IMR-90 (cell line): ENCODE results near the gene CD28. TPM values are rescaled to one million over a fixed set of nuclear protein-coding genes. Genes with fewer than 3 reads are reported as not detected.

ENCODE experiments used
- ATAC-seq: fragments of 200-7000 bp; cut with Tn5 transposase; 2 replicates; pipeline ENCODE4 v1.9.1; 2020; ENCODE audit warnings: low read depth, mild to moderate bottlenecking, moderate library complexity
- BruUV-seq: library from RNA; stranded (reverse); fragments of 400-500 nt; replicated peaks from 2 replicates; lab custom pipeline; 2021; lab: Mats Ljungman, UMichigan
- CTCF ChIA-PET: fragments of 300-600 bp; formaldehyde crosslinking; extraction: SDS; loops from one replicate; lab custom pipeline; 2021; ENCODE audit warnings: antibody characterized with exemption; lab: Yijun Ruan, JAX
- POLR2A ChIA-PET: fragments of 300-600 bp; sonication (Branson Sonifier 250); formaldehyde crosslinking; loops from one replicate; lab custom pipeline; 2022; ENCODE audit warnings: antibody characterized with exemption; ENCODE audit not compliant: unreplicated experiment; lab: Charles Lee
- DNase-seq: peaks from one replicate; pipeline ENCODE4 v3.0.0; 2013
- H2AFZ ChIP-seq: replicated peaks from 2 replicates; pipeline ENCODE3; 2013; ENCODE audit warnings: low read length, mild to moderate bottlenecking; ENCODE audit not compliant: poor library complexity
- H2AK5ac ChIP-seq: 2 replicates; pipeline ENCODE4 v1.6.1; 2013; ENCODE audit warnings: low read depth, low read length, inconsistent platforms
- H2AK9ac ChIP-seq: replicated peaks from 2 replicates; pipeline ENCODE3; 2013; ENCODE audit warnings: mild to moderate bottlenecking, low read depth, low read length, moderate library complexity; ENCODE audit not compliant: poor library complexity
- H2BK120ac ChIP-seq: 2 replicates; pipeline ENCODE4 v1.6.1; 2013; ENCODE audit warnings: low read depth, low read length, inconsistent platforms
- H2BK15ac ChIP-seq: 3 replicates; pipeline ENCODE4 v1.6.1; 2013; ENCODE audit warnings: low read depth, low read length, inconsistent platforms
- H2BK20ac ChIP-seq: 2 replicates; pipeline ENCODE4 v1.6.1; 2013; ENCODE audit warnings: low read depth, mild to moderate bottlenecking, inconsistent platforms, low read length, moderate library complexity
- H2BK5ac ChIP-seq: 2 replicates; pipeline ENCODE4 v1.6.1; 2013; ENCODE audit warnings: mild to moderate bottlenecking, low read depth, low read length, inconsistent platforms; ENCODE audit not compliant: poor library complexity, severe bottlenecking
- H3K14ac ChIP-seq: replicated peaks from 2 replicates; pipeline ENCODE4 v1.6.1; 2013; ENCODE audit warnings: low read depth, low read length, inconsistent platforms
- H3K18ac ChIP-seq: 2 replicates; pipeline ENCODE4 v1.6.1; 2013; ENCODE audit warnings: low read depth, low read length, control low read depth
- H3K23ac ChIP-seq: 2 replicates; pipeline ENCODE4 v1.6.1; 2013; ENCODE audit warnings: low read depth, low read length, inconsistent platforms
- H3K27ac ChIP-seq: 2 replicates; pipeline ENCODE4 v1.5.1; 2013; ENCODE audit warnings: mild to moderate bottlenecking, control low read depth, low read length; ENCODE audit not compliant: insufficient read depth
- H3K27me3 ChIP-seq: 2 replicates; pipeline ENCODE4 v1.6.1; 2013; ENCODE audit warnings: low read length; ENCODE audit not compliant: control insufficient read depth, insufficient read depth
- H3K36me3 ChIP-seq: 2 replicates; pipeline ENCODE4 v1.6.1; 2013; ENCODE audit warnings: low read length, mixed read lengths; ENCODE audit not compliant: control insufficient read depth, insufficient read depth
- H3K4ac ChIP-seq: 2 replicates; pipeline ENCODE4 v1.6.1; 2013; ENCODE audit warnings: low read depth, low read length, inconsistent platforms
- H3K4me1 ChIP-seq: 2 replicates; pipeline ENCODE4 v1.6.1; 2013; ENCODE audit warnings: low read length, mixed read lengths; ENCODE audit not compliant: control insufficient read depth, insufficient read depth
- H3K4me2 ChIP-seq: 2 replicates; pipeline ENCODE4 v1.6.1; 2013; ENCODE audit warnings: low read depth, mild to moderate bottlenecking, control low read depth, low read length, moderate library complexity
- H3K4me3 ChIP-seq: 2 replicates; pipeline ENCODE4 v1.5.1; 2013; ENCODE audit warnings: low read depth, mild to moderate bottlenecking, control low read depth, low read length, moderate library complexity; ENCODE audit not compliant: insufficient read depth
- H3K56ac ChIP-seq: 2 replicates; pipeline ENCODE4 v1.6.1; 2013; ENCODE audit warnings: low read length, inconsistent platforms; ENCODE audit not compliant: insufficient read depth; ENCODE audit errors: extremely low read depth
- H3K79me1 ChIP-seq, 2 experiments: 2 replicates each; pipeline ENCODE4 v1.6.1; 2013; ENCODE audit warnings: low read length in 2 of 2, inconsistent platforms in 1 of 2, low read depth in 1 of 2
- H3K9ac ChIP-seq: 2 replicates; pipeline ENCODE4 v1.6.1; 2013; ENCODE audit warnings: low read depth, low read length, control low read depth
- H3K9me1 ChIP-seq: 2 replicates; pipeline ENCODE4 v1.6.1; 2013; ENCODE audit warnings: low read length, inconsistent platforms; ENCODE audit not compliant: insufficient read depth
- H3K9me3 ChIP-seq: 2 replicates; pipeline ENCODE4 v1.6.1; 2013; ENCODE audit warnings: low read length; ENCODE audit not compliant: control insufficient read depth, insufficient read depth
- H4K20me1 ChIP-seq: 2 replicates; pipeline ENCODE4 v1.6.1; 2013; ENCODE audit warnings: low read length, inconsistent platforms; ENCODE audit not compliant: insufficient read depth
- H4K5ac ChIP-seq: 2 replicates; pipeline ENCODE4 v1.6.1; 2013; ENCODE audit warnings: mild to moderate bottlenecking, low read depth, low read length, control low read depth
- H4K8ac ChIP-seq, 2 experiments: 2 replicates each; pipeline ENCODE4 v1.6.1; 2013; ENCODE audit warnings: low read depth in 2 of 2, low read length in 2 of 2, control low read depth in 1 of 2, inconsistent platforms in 1 of 2
- H4K91ac ChIP-seq: 2 replicates; pipeline ENCODE4 v1.6.1; 2013; ENCODE audit warnings: low read depth, low read length, inconsistent platforms; ENCODE audit not compliant: insufficient read depth
- BHLHE40 ChIP-seq: fragments of 150-350 bp; IDR thresholded peaks from 2 replicates; pipeline ENCODE4 v1.6.1; 2016; ENCODE audit warnings: mild to moderate bottlenecking, low read depth, low read length
- CEBPB ChIP-seq: IDR thresholded peaks from 2 replicates; pipeline ENCODE4 v1.6.1; 2012; ENCODE audit warnings: low read depth, low read length, improper control_type of control experiment
- CHD1 ChIP-seq: IDR thresholded peaks from 2 replicates; pipeline ENCODE4 v1.6.1; 2012; ENCODE audit warnings: low read depth, low read length, improper control_type of control experiment
- CTCF ChIP-seq: conservative IDR thresholded peaks from 2 replicates; pipeline ENCODE4 v1.5.1; 2012; ENCODE audit warnings: mild to moderate bottlenecking, low read depth, low read length, improper control_type of control experiment
- ELK1 ChIP-seq: fragments of 150-350 bp; IDR thresholded peaks from 2 replicates; pipeline ENCODE4 v1.6.1; 2016; ENCODE audit warnings: low read depth, mild to moderate bottlenecking, low read length, moderate library complexity, borderline replicate concordance
- FOS ChIP-seq: fragments of 150-350 bp; IDR thresholded peaks from 2 replicates; pipeline ENCODE4 v1.6.1; 2016; ENCODE audit warnings: low read depth, low read length
- MAFK ChIP-seq: IDR thresholded peaks from 2 replicates; pipeline ENCODE4 v1.6.1; 2012; ENCODE audit warnings: low read depth, low read length, improper control_type of control experiment
- MAZ ChIP-seq: IDR thresholded peaks from 2 replicates; pipeline ENCODE4 v1.6.1; 2012; ENCODE audit warnings: low read depth, mild to moderate bottlenecking, low read length, improper control_type of control experiment, moderate library complexity, borderline replicate concordance
- MXI1 ChIP-seq: IDR thresholded peaks from 2 replicates; pipeline ENCODE4 v1.6.1; 2012; ENCODE audit warnings: low read depth, mild to moderate bottlenecking, low read length, moderate library complexity, borderline replicate concordance
- NFE2L2 ChIP-seq: fragments of 150-350 bp; IDR thresholded peaks from 2 replicates; pipeline ENCODE4 v1.6.1; 2016; ENCODE audit warnings: low read depth, mild to moderate bottlenecking, low read length
- POLR2A ChIP-seq: IDR thresholded peaks from 2 replicates; pipeline ENCODE4 v1.6.1; 2012; ENCODE audit warnings: mild to moderate bottlenecking, low read depth, low read length
- RAD21 ChIP-seq: IDR thresholded peaks from 2 replicates; pipeline ENCODE4 v1.6.1; 2012; ENCODE audit warnings: low read length, improper control_type of control experiment
- RCOR1 ChIP-seq: IDR thresholded peaks from 2 replicates; pipeline ENCODE4 v1.6.1; 2012; ENCODE audit warnings: mild to moderate bottlenecking, low read length, improper control_type of control experiment; ENCODE audit not compliant: insufficient replicate concordance
- RFX5 ChIP-seq: IDR thresholded peaks from 2 replicates; pipeline ENCODE4 v1.8.0; 2012; ENCODE audit warnings: low read depth, mild to moderate bottlenecking, low read length, moderate library complexity
- SMC3 ChIP-seq: fragments of 150-350 bp; IDR thresholded peaks from 2 replicates; pipeline ENCODE4 v1.6.1; 2016; ENCODE audit warnings: low read depth, mild to moderate bottlenecking, antibody characterized with exemption, low read length, moderate library complexity
- USF2 ChIP-seq: fragments of 150-350 bp; IDR thresholded peaks from 2 replicates; pipeline ENCODE4 v1.6.1; 2017; ENCODE audit warnings: mild to moderate bottlenecking, antibody characterized with exemption, low read length, low read depth
- WGBS, 2 experiments: methylation state at CpG; one replicate each; pipeline versions ENCODE4 v1.1.5 to v1.1.7; 2013; ENCODE audit warnings: missing lambda C conversion rate in 2 of 2; ENCODE audit not compliant: insufficient read length in 1 of 2; ENCODE audit errors: extremely low coverage in 2 of 2; 5-methylcytosine and 5-hydroxymethylcytosine counted together
- dilution Hi-C: fragments of 300-500 bp; cut with HindIII; formaldehyde crosslinking; loops from one replicate; pipeline ENCODE4 v1.14.3; 2018; ENCODE audit warnings: low sequenced_read_pairs; ENCODE audit not compliant: unreplicated experiment
- in situ Hi-C: fragments of 300-500 bp; cut with MboI; formaldehyde crosslinking; loops from 3 replicates; pipeline ENCODE4 v1.14.3; 2019; ENCODE audit warnings: low sequenced_read_pairs, inconsistent platforms, mixed read lengths
- intact Hi-C: fragments of 100-400 bp; cut with micrococcal nuclease; formaldehyde crosslinking; loops from 2 replicates; pipeline ENCODE4 v1.10.0; 2022
- polyA plus RNA-seq, 3 experiments: library from polyadenylated mRNA; depleted of rRNA; stranded (reverse); fragments of >200 nt; gene quantifications; 2 replicates each; pipeline ENCODE4 v1.2.3, GENCODE V29; 2012; ENCODE audit warnings: low replicate concordance in 1 of 3
- total RNA-seq: library from RNA; depleted of rRNA; stranded (reverse); fragments of >200 nt; gene quantifications from 2 replicates; pipeline ENCODE4 v1.2.3, GENCODE V29; 2012

Gene CD28
- total and polyA plus RNA-seq, 2 of the 4 experiments (the other 2 are of a cell fraction) = not detected

- TF ChIP-seq CEBPB = no peak
- TF ChIP-seq ELK1 = no peak
- TF ChIP-seq MXI1 = no peak
- no peak for TF ChIP-seq POLR2A
- no peak for TF ChIP-seq FOS
- no peak for TF ChIP-seq MAFK
- TF ChIP-seq RAD21 = no peak
- TF ChIP-seq SMC3 = no peak
- TF ChIP-seq CTCF = no peak
- no peak for TF ChIP-seq BHLHE40
- TF ChIP-seq MAZ = no peak
- no peak for TF ChIP-seq RCOR1
- no peak for TF ChIP-seq CHD1
- no peak for TF ChIP-seq RFX5
- no peak for TF ChIP-seq USF2
- TF ChIP-seq NFE2L2 = no peak
These were observed 2.5 kb downstream of the CD28 start for GRCh38 chr2:203708846-203709396.

More at GRCh38 chr2:203708846-203709396, 2.5 kb downstream of the CD28 start:
- no peak overlapping the region for H3K18ac ChIP-seq
- intact Hi-C loops (no loop called here), in situ Hi-C loops (no loop called here), dilution Hi-C loops (no loop called here)
- H2BK120ac ChIP-seq = no peak overlapping the region
- no TSS peak for BruUV-seq
- H2BK5ac ChIP-seq = no peak overlapping the region
- H2AK9ac ChIP-seq = no peak overlapping the region
- H3K14ac ChIP-seq = no peak overlapping the region
- DNase-seq (no peak), ATAC-seq (no peak)
- WGBS, 2 experiments = no CpG with 5 or more reads among the region's 11 CpGs
- no peak overlapping the region for H4K91ac ChIP-seq
- peaks cover 1% of the 10 kb centered on the region for H3K27me3 ChIP-seq
- CTCF ChIA-PET = no interaction called here
- no peak overlapping the region for H3K9ac ChIP-seq
- H2AFZ ChIP-seq = no peak overlapping the region
- H3K79me1 ChIP-seq = no peaks in the 10 kb centered on the region
- no peak overlapping the region for H3K4me2 ChIP-seq
- no peak overlapping the region for H2BK20ac ChIP-seq
- no peaks in the 10 kb centered on the region for H3K9me1 ChIP-seq
- POLR2A ChIA-PET = no interaction called here
- H2AK5ac ChIP-seq = no peak overlapping the region
- no peaks in the 10 kb centered on the region for H3K9me3 ChIP-seq
- H3K4ac ChIP-seq = no peak overlapping the region
- no peak overlapping the region for H3K23ac ChIP-seq
- H2BK15ac ChIP-seq = no peak overlapping the region
- no peak overlapping the region for H3K56ac ChIP-seq
- H3K27ac ChIP-seq = no peak overlapping the region
- no peak overlapping the region for H3K4me3 ChIP-seq
- no peaks in the 10 kb centered on the region for H3K36me3 ChIP-seq
- no peak overlapping the region for H4K5ac ChIP-seq
- H3K4me1 ChIP-seq = no peaks in the 10 kb centered on the region
- no peaks in the 10 kb centered on the region for H4K20me1 ChIP-seq
- H4K8ac ChIP-seq = no peak overlapping the region
